RKO (cell line): Measurements from ENCODE around the gene DPEP1.
"Not testable (repeated sequence)": the region's sequence is repeated elsewhere in the genome, so short reads cannot be mapped to it uniquely, and the experiment has no call there.

Experiments
- DNase-seq: peaks from one replicate; pipeline ENCODE4 v3.0.0-alpha.2; 2016; ENCODE audit warnings: low spot score

DPEP1 gene

GRCh38 chr16:89653656-89654295, 40.3 kb downstream of the DPEP1 start:
- DNase-seq, result no peak

GRCh38 chr16:89655062-89655643, 41.7 kb downstream of the DPEP1 start:
- DNase-seq, result no peak

GRCh38 chr16:89656435-89657121, 43.1 kb downstream of the DPEP1 start:
- no peak for DNase-seq

- peak; percentile 89 for DNase-seq
These were observed 44.2 kb downstream of the DPEP1 start, which contains the start of the genes CHMP1A and SPATA33 for GRCh38 chr16:89657442-89658220. TSS of gene CHMP1A (minus strand) at chr16:89657708. CDS start at chr16:89657588, 120 bp downstream. TSS of gene SPATA33 (plus strand) at chr16:89657836. CDS start at chr16:89657912, 76 bp downstream.

- DNase-seq, result peak; percentile 39
These were observed 44.9 kb downstream of the DPEP1 start for GRCh38 chr16:89658221-89658879.

GRCh38 chr16:89660146-89660545, 46.7 kb downstream of the DPEP1 start:
- no peak for DNase-seq

GRCh38 chr16:89661215-89661614, 47.8 kb downstream of the DPEP1 start:
- DNase-seq, result no peak

GRCh38 chr16:89664238-89664637, 50.8 kb downstream of the DPEP1 start:
- not testable (repeated sequence) for DNase-seq

- DNase-seq, result peak; percentile 51
These were observed 53.6 kb downstream of the DPEP1 start for GRCh38 chr16:89667000-89667399.

GRCh38 chr16:89667633-89668032, 54.2 kb downstream of the DPEP1 start:
- no peak for DNase-seq

- no peak for DNase-seq
These were observed 55.3 kb downstream of the DPEP1 start for GRCh38 chr16:89668790-89669158.

- no peak for DNase-seq
These were observed 56.3 kb downstream of the DPEP1 start for GRCh38 chr16:89669755-89670154.

GRCh38 chr16:89670496-89671431, 57.3 kb downstream of the DPEP1 start:
- DNase-seq, result no peak

GRCh38 chr16:89671565-89671964, 58.1 kb downstream of the DPEP1 start:
- not testable (repeated sequence) for DNase-seq

GRCh38 chr16:89672177-89672941, 58.9 kb downstream of the DPEP1 start:
- no peak for DNase-seq

- no peak for DNase-seq
These were observed 64.8 kb downstream of the DPEP1 start for GRCh38 chr16:89678258-89678657.

- DNase-seq, result no peak
These were observed 72.5 kb downstream of the DPEP1 start for GRCh38 chr16:89685916-89686315.

GRCh38 chr16:89686520-89687091, 73.2 kb downstream of the DPEP1 start, which contains the start of gene CDK10:
TSS of gene CDK10 (plus strand) at chr16:89686689. CDS start at chr16:89686711, 22 bp downstream.
- DNase-seq, result peak; percentile 90
